Measurements from ENCODE around the gene PHC2.

DNA sequence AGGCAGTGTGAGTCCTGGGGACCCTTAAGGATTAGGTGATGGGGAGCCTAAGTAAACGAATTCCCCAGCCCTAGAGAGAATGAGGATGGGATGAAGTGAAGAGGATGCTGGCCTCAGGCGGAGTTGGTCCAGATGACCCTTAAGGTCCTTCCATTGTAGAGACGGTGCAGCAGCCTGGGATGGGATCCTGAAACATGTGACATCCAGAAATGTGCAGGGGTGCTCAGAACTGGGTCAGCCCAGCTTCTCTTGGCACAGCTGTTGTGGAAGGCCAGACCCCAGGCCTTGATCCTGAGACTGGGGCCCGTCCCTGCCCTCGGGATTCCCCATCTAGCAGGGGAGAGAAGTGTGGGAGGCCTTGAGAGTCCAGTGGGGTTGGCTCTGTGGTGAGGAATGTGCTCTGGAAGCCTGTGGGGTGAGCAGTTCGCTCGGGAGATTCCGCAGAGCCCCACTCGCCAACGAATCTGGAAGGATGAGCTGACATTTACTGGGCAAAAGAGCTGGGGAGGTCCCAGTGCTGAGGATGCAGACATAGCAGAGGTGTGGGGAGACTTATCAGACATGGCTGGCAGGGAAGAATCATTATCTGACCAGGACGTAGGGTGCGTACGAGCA, 138.1 kb downstream of the PHC2 start:
- no peak for TF ChIP-seq ZNF529 (tag by site-specific recombination; IDR thresholded peaks at IDR 0.05; ENCODE audit: insufficient replicate concordance)
- TF ChIP-seq ZNF701 (tag by site-specific recombination; IDR thresholded peaks at IDR 0.05), result no peak
- TF ChIP-seq, protein P1, sequence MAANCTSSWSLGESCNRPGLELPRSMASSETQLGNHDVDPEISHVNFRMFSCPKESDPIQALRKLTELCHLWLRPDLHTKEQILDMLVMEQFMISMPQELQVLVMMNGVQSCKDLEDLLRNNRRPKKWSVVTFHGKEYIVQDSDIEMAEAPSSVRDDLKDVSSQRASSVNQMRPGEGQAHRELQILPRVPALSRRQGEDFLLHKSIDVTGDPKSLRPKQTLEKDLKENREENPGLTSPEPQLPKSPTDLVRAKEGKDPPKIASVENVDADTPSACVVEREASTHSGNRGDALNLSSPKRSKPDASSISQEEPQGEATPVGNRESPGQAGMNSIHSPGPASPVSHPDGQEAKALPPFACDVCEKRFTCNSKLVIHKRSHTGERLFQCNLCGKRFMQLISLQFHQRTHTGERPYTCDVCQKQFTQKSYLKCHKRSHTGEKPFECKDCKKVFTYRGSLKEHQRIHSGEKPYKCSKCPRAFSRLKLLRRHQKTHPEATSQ (tag by site-specific recombination; IDR thresholded peaks at IDR 0.05), result no peak
- TF ChIP-seq ZNF596 (tag by site-specific recombination; IDR thresholded peaks at IDR 0.05), result no peak
- TF ChIP-seq, protein P2, sequence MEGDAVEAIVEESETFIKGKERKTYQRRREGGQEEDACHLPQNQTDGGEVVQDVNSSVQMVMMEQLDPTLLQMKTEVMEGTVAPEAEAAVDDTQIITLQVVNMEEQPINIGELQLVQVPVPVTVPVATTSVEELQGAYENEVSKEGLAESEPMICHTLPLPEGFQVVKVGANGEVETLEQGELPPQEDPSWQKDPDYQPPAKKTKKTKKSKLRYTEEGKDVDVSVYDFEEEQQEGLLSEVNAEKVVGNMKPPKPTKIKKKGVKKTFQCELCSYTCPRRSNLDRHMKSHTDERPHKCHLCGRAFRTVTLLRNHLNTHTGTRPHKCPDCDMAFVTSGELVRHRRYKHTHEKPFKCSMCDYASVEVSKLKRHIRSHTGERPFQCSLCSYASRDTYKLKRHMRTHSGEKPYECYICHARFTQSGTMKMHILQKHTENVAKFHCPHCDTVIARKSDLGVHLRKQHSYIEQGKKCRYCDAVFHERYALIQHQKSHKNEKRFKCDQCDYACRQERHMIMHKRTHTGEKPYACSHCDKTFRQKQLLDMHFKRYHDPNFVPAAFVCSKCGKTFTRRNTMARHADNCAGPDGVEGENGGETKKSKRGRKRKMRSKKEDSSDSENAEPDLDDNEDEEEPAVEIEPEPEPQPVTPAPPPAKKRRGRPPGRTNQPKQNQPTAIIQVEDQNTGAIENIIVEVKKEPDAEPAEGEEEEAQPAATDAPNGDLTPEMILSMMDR (tag by site-specific recombination; IDR thresholded peaks at IDR 0.05), result no peak
- no peak for TF ChIP-seq ZNF239 (tag by site-specific recombination; IDR thresholded peaks at IDR 0.05)
- TF ChIP-seq, protein P3, sequence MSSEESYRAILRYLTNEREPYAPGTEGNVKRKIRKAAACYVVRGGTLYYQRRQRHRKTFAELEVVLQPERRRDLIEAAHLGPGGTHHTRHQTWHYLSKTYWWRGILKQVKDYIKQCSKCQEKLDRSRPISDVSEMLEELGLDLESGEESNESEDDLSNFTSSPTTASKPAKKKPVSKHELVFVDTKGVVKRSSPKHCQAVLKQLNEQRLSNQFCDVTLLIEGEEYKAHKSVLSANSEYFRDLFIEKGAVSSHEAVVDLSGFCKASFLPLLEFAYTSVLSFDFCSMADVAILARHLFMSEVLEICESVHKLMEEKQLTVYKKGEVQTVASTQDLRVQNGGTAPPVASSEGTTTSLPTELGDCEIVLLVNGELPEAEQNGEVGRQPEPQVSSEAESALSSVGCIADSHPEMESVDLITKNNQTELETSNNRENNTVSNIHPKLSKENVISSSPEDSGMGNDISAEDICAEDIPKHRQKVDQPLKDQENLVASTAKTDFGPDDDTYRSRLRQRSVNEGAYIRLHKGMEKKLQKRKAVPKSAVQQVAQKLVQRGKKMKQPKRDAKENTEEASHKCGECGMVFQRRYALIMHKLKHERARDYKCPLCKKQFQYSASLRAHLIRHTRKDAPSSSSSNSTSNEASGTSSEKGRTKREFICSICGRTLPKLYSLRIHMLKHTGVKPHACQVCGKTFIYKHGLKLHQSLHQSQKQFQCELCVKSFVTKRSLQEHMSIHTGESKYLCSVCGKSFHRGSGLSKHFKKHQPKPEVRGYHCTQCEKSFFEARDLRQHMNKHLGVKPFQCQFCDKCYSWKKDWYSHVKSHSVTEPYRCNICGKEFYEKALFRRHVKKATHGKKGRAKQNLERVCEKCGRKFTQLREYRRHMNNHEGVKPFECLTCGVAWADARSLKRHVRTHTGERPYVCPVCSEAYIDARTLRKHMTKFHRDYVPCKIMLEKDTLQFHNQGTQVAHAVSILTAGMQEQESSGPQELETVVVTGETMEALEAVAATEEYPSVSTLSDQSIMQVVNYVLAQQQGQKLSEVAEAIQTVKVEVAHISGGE (tag by site-specific recombination; conservative IDR thresholded peaks at IDR 0.05; ENCODE audit: low read depth), result no peak
- no peak for TF ChIP-seq EGR2 (tag by site-specific recombination; IDR thresholded peaks at IDR 0.05; ENCODE audit: low read depth)
- no peak for TF ChIP-seq GLI2 (tag by site-specific recombination; IDR thresholded peaks at IDR 0.05; ENCODE audit: borderline replicate concordance, low read depth)
- TF ChIP-seq, protein P4, sequence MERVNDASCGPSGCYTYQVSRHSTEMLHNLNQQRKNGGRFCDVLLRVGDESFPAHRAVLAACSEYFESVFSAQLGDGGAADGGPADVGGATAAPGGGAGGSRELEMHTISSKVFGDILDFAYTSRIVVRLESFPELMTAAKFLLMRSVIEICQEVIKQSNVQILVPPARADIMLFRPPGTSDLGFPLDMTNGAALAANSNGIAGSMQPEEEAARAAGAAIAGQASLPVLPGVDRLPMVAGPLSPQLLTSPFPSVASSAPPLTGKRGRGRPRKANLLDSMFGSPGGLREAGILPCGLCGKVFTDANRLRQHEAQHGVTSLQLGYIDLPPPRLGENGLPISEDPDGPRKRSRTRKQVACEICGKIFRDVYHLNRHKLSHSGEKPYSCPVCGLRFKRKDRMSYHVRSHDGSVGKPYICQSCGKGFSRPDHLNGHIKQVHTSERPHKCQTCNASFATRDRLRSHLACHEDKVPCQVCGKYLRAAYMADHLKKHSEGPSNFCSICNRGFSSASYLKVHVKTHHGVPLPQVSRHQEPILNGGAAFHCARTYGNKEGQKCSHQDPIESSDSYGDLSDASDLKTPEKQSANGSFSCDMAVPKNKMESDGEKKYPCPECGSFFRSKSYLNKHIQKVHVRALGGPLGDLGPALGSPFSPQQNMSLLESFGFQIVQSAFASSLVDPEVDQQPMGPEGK (tag by site-specific recombination; IDR thresholded peaks at IDR 0.05), result no peak
- no peak for TF ChIP-seq GLI4 (tag by site-specific recombination; IDR thresholded peaks at IDR 0.05)
- no peak for TF ChIP-seq SP2 (tag by site-specific recombination; IDR thresholded peaks at IDR 0.05)
- no peak for TF ChIP-seq ZNF76 (tag by site-specific recombination; IDR thresholded peaks at IDR 0.05; ENCODE audit: borderline replicate concordance, low read depth)
